GM12878 (cell line): ENCODE measurements around the gene TMPRSS9. TPM values are rescaled to one million over a fixed set of nuclear protein-coding genes. Genes with fewer than 3 reads are reported as not detected.

Experiments
- ATAC-seq: fragments of 200-7000 bp; cut with Tn5 transposase; 3 replicates; pipeline ENCODE4 v1.9.1; 2020; ENCODE audit warnings: mild to moderate bottlenecking, moderate library complexity
- BruUV-seq: library from RNA; stranded (reverse); fragments of 400-500 nt; replicated peaks from 2 replicates; lab custom pipeline; 2021; lab: Mats Ljungman, UMichigan
- CTCF ChIA-PET: fragments of 300-600 bp; sonication (Branson Sonifier 250); formaldehyde crosslinking; extraction: SDS; loops from one replicate; lab custom pipeline; 2021; ENCODE audit warnings: inconsistent platforms; lab: Yijun Ruan, JAX
- POLR2A ChIA-PET: fragments of 350-600 bp; formaldehyde crosslinking; extraction: SDS; loops from one replicate; lab custom pipeline; 2021; ENCODE audit warnings: inconsistent platforms; lab: Charles Lee
- RAD21 ChIA-PET: fragments of 300-600 bp; sonication (Branson Sonifier 250); formaldehyde crosslinking; loops from one replicate; lab custom pipeline; 2023; ENCODE audit warnings: antibody characterized with exemption; ENCODE audit not compliant: unreplicated experiment; lab: Charles Lee
- SMC1A ChIA-PET: fragments of 300-600 bp; sonication (Branson Sonifier 250); formaldehyde crosslinking; loops from one replicate; lab custom pipeline; 2023; ENCODE audit not compliant: unreplicated experiment, uncharacterized antibody; lab: Charles Lee
- DNase-seq: peaks from one replicate; pipeline ENCODE4 v3.0.0-alpha.2; 2011; ENCODE audit warnings: low read depth, low spot score
- FAIRE-seq: peaks from 3 replicates; lab custom pipeline; 2011; peaks lifted over from hg19 to GRCh38; lab: Jason Lieb, UNC
- H2AFZ ChIP-seq: 2 replicates; pipeline ENCODE4 v1.6.0; 2011; ENCODE audit warnings: low read depth, low read length, control low read depth; ENCODE audit not compliant: control insufficient read depth
- H3K27ac ChIP-seq: 2 replicates; pipeline ENCODE4 v1.5.1; 2011; ENCODE audit warnings: control low read depth; ENCODE audit not compliant: control insufficient read depth, insufficient read depth
- H3K27me3 ChIP-seq, 2 experiments: replicated peaks in 1 of 2; 2 replicates each; pipeline versions ENCODE4 v1.6.0 to v1.6.1; 2011; ENCODE audit warnings: low read length in 1 of 2; ENCODE audit not compliant: control insufficient read depth in 2 of 2, insufficient read depth in 2 of 2
- H3K36me3 ChIP-seq, 2 experiments: 2 replicates each; pipeline ENCODE4 v1.5.1; 2011; ENCODE audit warnings: low read length in 1 of 2; ENCODE audit not compliant: control insufficient read depth in 2 of 2, insufficient read depth in 2 of 2
- H3K4me1 ChIP-seq: 2 replicates; pipeline ENCODE4 v1.6.1; 2011; ENCODE audit warnings: mild to moderate bottlenecking, low read length, moderate library complexity, mixed read lengths; ENCODE audit not compliant: control insufficient read depth, insufficient read depth
- H3K4me2 ChIP-seq: 2 replicates; pipeline ENCODE4 v1.6.0; 2011; ENCODE audit warnings: control low read depth; ENCODE audit not compliant: control insufficient read depth, insufficient read depth
- H3K4me3 ChIP-seq: fragments of 200-600 bp; sonication (generic); 2 replicates; pipeline ENCODE4 v1.5.1; 2016
- H3K79me2 ChIP-seq: 2 replicates; pipeline ENCODE4 v1.6.0; 2011; ENCODE audit warnings: low read length; ENCODE audit not compliant: control insufficient read depth, insufficient read depth
- H3K9ac ChIP-seq: 2 replicates; pipeline ENCODE4 v1.8.0; 2011; ENCODE audit warnings: low read length, control low read depth, mixed read lengths; ENCODE audit not compliant: control insufficient read depth, insufficient read depth
- H3K9me3 ChIP-seq: replicated peaks from 3 replicates; pipeline ENCODE4 v1.5.1; 2011; ENCODE audit warnings: mild to moderate bottlenecking, low read length; ENCODE audit not compliant: control insufficient read depth, insufficient read depth
- H4K20me1 ChIP-seq: 2 replicates; pipeline ENCODE4 v1.6.0; 2011; ENCODE audit not compliant: control insufficient read depth, insufficient read depth
- SIX5 ChIP-seq: IDR thresholded peaks from 2 replicates; pipeline ENCODE4 v1.6.1; 2011; ENCODE audit warnings: mild to moderate bottlenecking, low read depth, low read length, moderate library complexity; ENCODE audit not compliant: severe bottlenecking
- SMAD1 ChIP-seq: fragments of 450-650 bp; IDR thresholded peaks from 2 replicates; pipeline ENCODE4 v1.6.1; 2018; ENCODE audit warnings: mild to moderate bottlenecking, low read depth; ENCODE audit not compliant: partially characterized antibody
- SMAD5 ChIP-seq: IDR thresholded peaks from 2 replicates; pipeline ENCODE4 v1.6.1; 2016; ENCODE audit warnings: antibody characterized with exemption, low read depth
- SP1 ChIP-seq: IDR thresholded peaks from one replicate; pipeline ENCODE4 v1.6.1; 2011; ENCODE audit warnings: low read depth, low read length
- SPI1 ChIP-seq: IDR thresholded peaks from 2 replicates; pipeline ENCODE4 v1.6.1; 2011; ENCODE audit warnings: low read depth, mild to moderate bottlenecking, low read length, moderate library complexity, borderline replicate concordance; ENCODE audit not compliant: insufficient read depth
- WGBS: methylation state at CpG from one replicate; pipeline ENCODE4 v1.1.6; 2016; ENCODE audit warnings: low lambda C conversion rate; ENCODE audit not compliant: insufficient replicate concordance, insufficient coverage; ENCODE audit errors: missing lambda C conversion rate; 5-methylcytosine and 5-hydroxymethylcytosine counted together
- in situ Hi-C: fragments of 300-500 bp; cut with MboI; formaldehyde crosslinking; loops from 9 replicates; pipeline ENCODE4 v1.14.3; 2018; ENCODE audit warnings: mixed read lengths
- intact Hi-C: fragments of 100-400 bp; cut with micrococcal nuclease; formaldehyde crosslinking; loops from one replicate; pipeline ENCODE4 v1.14.2; 2022; ENCODE audit not compliant: unreplicated experiment
- polyA plus RNA-seq, 11 experiments: library from polyadenylated mRNA; depleted of rRNA in 4 of 11; unstranded in 6 of 11; stranded (reverse) in 5 of 11; fragments of >200 nt; fragmentation: Nextera tagmentation in 4 of 11; fragmentation: Illumina TruSeq in 1 of 11; extraction: Ambion mirVana in 4 of 11; extraction: Trizol in 1 of 11; gene quantifications; 1 replicate in 1 of 11; 2 replicates in 10 of 11; pipeline versions ENCODE4 v1.2.1 to v1.2.3, GENCODE V29; 2011 to 2016; ENCODE audit warnings: inconsistent platforms in 2 of 11, missing spikeins in 2 of 11, low read depth in 1 of 11
- total RNA-seq, 4 experiments: library from RNA; depleted of rRNA in 3 of 4; stranded (reverse); fragments of >200 nt in 3 of 4; fragmentation: Illumina TruSeq in 1 of 4; extraction: Trizol in 1 of 4; gene quantifications; 2 replicates each; pipeline versions ENCODE4 v1.2.1 to v1.2.3, GENCODE V29; 2013 to 2021
- TF ChIP-seq, protein P1 (sequence below): fragments of 450-650 bp; conservative IDR thresholded peaks from 2 replicates; pipeline ENCODE4 v1.6.1; 2017; ENCODE audit warnings: mild to moderate bottlenecking, moderate library complexity

Gene TMPRSS9
- total and polyA plus RNA-seq, 10 of the 15 experiments (the other 5 are each of a cell fraction or from before 2014, with no cell fraction given) = 0.24 TPM; not detected in 9

DNA sequence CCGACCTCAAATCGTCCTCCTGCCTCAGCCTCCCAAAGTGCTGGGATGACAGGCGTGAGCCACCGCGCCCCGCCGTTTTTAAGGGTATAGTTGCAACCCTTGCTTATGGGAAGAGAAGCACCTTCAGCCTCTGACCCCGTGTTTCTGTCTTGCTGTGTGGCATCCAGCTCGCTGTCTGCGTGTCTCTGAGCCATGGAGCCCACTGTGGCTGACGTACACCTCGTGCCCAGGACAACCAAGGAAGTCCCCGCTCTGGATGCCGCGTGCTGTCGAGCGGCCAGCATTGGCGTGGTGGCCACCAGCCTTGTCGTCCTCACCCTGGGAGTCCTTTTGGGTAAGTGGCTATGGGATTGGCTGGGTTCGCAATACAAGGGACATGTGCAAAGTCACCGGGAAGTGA is 29.5 kb downstream of the TMPRSS9 start:
- no peak for FAIRE-seq

More for the DNA sequence above, 29.5 kb downstream of the TMPRSS9 start:
- no peaks in the 10 kb centered on the region for H4K20me1 ChIP-seq
- TF ChIP-seq SIX5 = no peak
- TF ChIP-seq SMAD1 = no peak
- TF ChIP-seq SPI1 = no peak
- no peak for TF ChIP-seq SMAD5
- TF ChIP-seq, protein P1, sequence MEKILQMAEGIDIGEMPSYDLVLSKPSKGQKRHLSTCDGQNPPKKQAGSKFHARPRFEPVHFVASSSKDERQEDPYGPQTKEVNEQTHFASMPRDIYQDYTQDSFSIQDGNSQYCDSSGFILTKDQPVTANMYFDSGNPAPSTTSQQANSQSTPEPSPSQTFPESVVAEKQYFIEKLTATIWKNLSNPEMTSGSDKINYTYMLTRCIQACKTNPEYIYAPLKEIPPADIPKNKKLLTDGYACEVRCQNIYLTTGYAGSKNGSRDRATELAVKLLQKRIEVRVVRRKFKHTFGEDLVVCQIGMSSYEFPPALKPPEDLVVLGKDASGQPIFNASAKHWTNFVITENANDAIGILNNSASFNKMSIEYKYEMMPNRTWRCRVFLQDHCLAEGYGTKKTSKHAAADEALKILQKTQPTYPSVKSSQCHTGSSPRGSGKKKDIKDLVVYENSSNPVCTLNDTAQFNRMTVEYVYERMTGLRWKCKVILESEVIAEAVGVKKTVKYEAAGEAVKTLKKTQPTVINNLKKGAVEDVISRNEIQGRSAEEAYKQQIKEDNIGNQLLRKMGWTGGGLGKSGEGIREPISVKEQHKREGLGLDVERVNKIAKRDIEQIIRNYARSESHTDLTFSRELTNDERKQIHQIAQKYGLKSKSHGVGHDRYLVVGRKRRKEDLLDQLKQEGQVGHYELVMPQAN = no peak
- no peak for TF ChIP-seq SP1
- BruUV-seq = no TSS peak
- no peak overlapping the region for H2AFZ ChIP-seq
- ATAC-seq (no peak), DNase-seq (no peak)
- WGBS = 63% methylated on average over 21 of the region's 21 CpGs
- H3K79me2 ChIP-seq = no peaks in the 10 kb centered on the region
- SMC1A ChIA-PET = interaction anchor here (1.6 kb wide), 1 partner anchor 115 kb away, joined by 5 read pairs; no protein-coding TSS in a partner anchor
- intact Hi-C loops (no loop called here), in situ Hi-C loops (no loop called here)
- H3K27me3 ChIP-seq = no peaks in the 10 kb centered on the region; a peak in 1 of 4 replicates
- H3K36me3 ChIP-seq = no peaks in the 10 kb centered on the region
- no peak overlapping the region for H3K4me2 ChIP-seq
- CTCF ChIA-PET = interaction anchor here (0.6 to 5.6 kb wide), 7 partner anchors 71 to 234 kb away, joined by 3 to 66 read pairs (median 5); no protein-coding TSS in a partner anchor
- POLR2A ChIA-PET = interaction anchor here (0.6 to 0.7 kb wide), 5 partner anchors 112 to 383 kb away, joined by 4 to 6 read pairs (median 4); no protein-coding TSS in a partner anchor
- H3K4me3 ChIP-seq = no peak overlapping the region
- H3K9me3 ChIP-seq = no peaks in the 10 kb centered on the region; the same call in 2 of the 3 replicates
- H3K4me1 ChIP-seq = peaks cover 6% of the 10 kb centered on the region
- RAD21 ChIA-PET = interaction anchor here (0.7 to 0.9 kb wide), 2 partner anchors 117 to 151 kb away, joined by 3 read pairs; no protein-coding TSS in a partner anchor
- no peak overlapping the region for H3K9ac ChIP-seq
- H3K27ac ChIP-seq = no peak overlapping the region
